HL-60 (cell line): ENCODE results near the gene CHRDL1.

Source experiments
- CTCF ChIP-seq: IDR thresholded peaks from one replicate; pipeline ENCODE4 v1.5.1; 2011; ENCODE audit warnings: low read length, control low read depth, inconsistent platforms; ENCODE audit not compliant: insufficient read depth
- GABPA ChIP-seq: IDR thresholded peaks from 2 replicates; pipeline ENCODE4 v1.6.1; 2012; ENCODE audit warnings: low read depth
- POLR2AphosphoS5 ChIP-seq: IDR thresholded peaks from 2 replicates; pipeline ENCODE4 v1.6.1; 2012; ENCODE audit warnings: low read depth

GRCh38 chrX:110678591-110678990 is 117.0 kb downstream of the CHRDL1 start:
- TF ChIP-seq CTCF (no peak), POLR2AphosphoS5 (no peak), GABPA (no peak)
